Measurements from ENCODE around the gene TIGD2. TPM values are rescaled to one million over a fixed set of nuclear protein-coding genes. Genes with fewer than 3 reads are reported as not detected.

The TIGD2 gene
- total RNA-seq, 2 experiments from 2014 or later = 5.3 to 5.9 TPM

DNA sequence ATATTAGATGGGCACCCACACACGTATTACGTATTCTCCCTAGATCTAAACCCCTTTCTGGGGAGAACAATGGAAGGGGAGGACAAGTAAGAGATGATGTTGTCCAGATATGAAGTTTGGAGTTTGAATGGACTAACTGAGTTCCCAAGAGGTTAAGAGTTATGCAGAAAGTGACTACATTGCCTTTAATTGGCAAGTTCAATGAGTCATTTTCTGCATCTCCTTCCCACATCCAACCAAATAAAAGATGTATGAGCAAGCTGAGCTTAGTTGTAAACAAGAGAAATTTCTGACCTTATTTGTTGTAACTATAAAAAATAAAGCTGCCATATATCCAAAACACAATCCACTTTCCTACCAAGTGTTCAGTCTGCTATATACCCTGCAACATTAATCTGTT, 50.5 kb downstream of the TIGD2 start:
- Mint-ChIP-seq H3K9me3 (no peaks in the 10 kb centered on the region), H3K4me1 (peaks cover 2% of the 10 kb centered on the region), H3K36me3 (no peaks in the 10 kb centered on the region), H3K27me3 (peaks cover 31% of the 10 kb centered on the region), H3K27ac (no peak overlapping the region), H3K4me3 (no peak overlapping the region)
- POLR2A ChIA-PET = no interaction called here
- ATAC-seq (ENCODE audit: low read depth) (no peak), DNase-seq (no peak)

DNA sequence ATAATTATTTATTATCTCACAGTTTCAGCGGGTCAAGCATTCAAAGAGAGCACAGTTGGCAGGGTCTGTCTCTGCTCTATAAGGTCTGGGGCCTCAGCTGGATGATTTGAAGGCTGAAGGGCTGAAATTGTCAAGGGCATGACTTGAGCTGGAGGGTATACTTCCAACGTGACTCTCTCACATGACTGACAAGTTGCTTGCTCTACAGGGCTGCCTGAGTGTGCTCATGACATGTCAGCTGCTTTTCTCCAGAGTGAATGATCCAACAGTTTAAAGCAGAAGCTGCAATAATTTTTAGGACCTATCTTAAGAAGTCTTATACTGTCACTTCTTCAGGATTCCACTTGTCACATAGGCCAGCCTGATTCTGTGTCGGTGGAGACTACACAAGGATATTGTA, 51.2 kb downstream of the TIGD2 start:
- POLR2A ChIA-PET = no interaction called here
- DNase-seq (no peak), ATAC-seq (ENCODE audit: low read depth) (no peak)
- no peak overlapping the region for H3K27ac Mint-ChIP-seq
- H3K27me3 Mint-ChIP-seq = peaks cover 31% of the 10 kb centered on the region
- peaks cover 2% of the 10 kb centered on the region for H3K4me1 Mint-ChIP-seq
- H3K4me3 Mint-ChIP-seq = no peak overlapping the region
- no peaks in the 10 kb centered on the region for H3K36me3 Mint-ChIP-seq
- H3K9me3 Mint-ChIP-seq = no peaks in the 10 kb centered on the region

DNA sequence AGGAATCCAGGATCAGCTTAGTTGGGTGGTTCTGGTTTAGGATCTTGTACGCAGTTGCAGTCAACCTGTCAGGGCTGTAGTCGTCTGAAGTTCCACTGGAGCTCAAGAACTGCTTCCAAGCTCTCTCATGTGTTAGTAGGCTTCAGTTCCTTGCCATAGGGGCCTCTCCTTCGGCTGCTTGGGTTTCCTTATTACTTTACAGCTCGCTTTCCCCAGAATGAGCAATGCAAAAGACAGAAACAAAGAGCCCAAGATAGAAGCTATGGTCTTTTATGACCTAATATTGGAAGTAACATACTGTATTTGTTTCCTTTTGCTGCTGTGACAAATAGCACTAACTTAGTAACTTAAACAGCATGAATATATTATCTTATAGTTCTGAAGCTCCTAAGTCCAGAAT, 51.7 kb downstream of the TIGD2 start:
- Mint-ChIP-seq H3K9me3 (no peaks in the 10 kb centered on the region), H3K4me3 (no peak overlapping the region), H3K27ac (no peak overlapping the region), H3K27me3 (peaks cover 29% of the 10 kb centered on the region), H3K36me3 (no peaks in the 10 kb centered on the region), H3K4me1 (peaks cover 2% of the 10 kb centered on the region)
- ATAC-seq (ENCODE audit: low read depth) (no peak), DNase-seq (no peak)
- POLR2A ChIA-PET = no interaction called here

DNA sequence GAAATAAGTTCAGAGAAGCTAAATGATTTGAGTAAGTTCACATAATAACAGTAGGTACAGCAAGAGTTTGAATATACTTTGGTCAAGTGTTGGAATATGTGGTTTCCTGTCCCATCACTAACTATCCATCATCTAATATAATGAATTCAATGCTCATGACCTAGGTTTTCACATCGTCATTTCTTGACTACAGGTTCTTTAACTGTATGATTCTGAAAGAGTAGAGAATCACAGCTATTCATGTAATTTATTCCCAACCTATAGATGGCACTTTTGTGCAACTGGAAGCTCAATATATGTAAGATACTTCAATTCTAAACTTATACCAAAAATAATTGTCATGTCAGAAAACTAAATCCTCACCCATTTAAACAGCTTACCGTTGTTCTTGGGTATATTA, 53.1 kb downstream of the TIGD2 start:
- POLR2A ChIA-PET = no interaction called here
- H3K4me1 Mint-ChIP-seq = no peaks in the 10 kb centered on the region
- no peak for ATAC-seq (ENCODE audit: low read depth)

More for the DNA sequence above, 53.1 kb downstream of the TIGD2 start:
- no peaks in the 10 kb centered on the region for H3K36me3 Mint-ChIP-seq
- H3K27ac Mint-ChIP-seq = no peak overlapping the region
- no peak for DNase-seq
- H3K4me3 Mint-ChIP-seq = no peak overlapping the region
- H3K9me3 Mint-ChIP-seq = no peaks in the 10 kb centered on the region
- H3K27me3 Mint-ChIP-seq = peaks cover 28% of the 10 kb centered on the region

Other genes starting within 250 kb of the TIGD2 start
- gene FAM13A, start 54.3 kb upstream of the TIGD2 start, total RNA-seq = 10 to 100 TPM; 10.5 TPM
- 10 to 100 TPM; 23.9 to 25.5 TPM for gene GPRIN3, start 196.3 kb downstream of the TIGD2 start, total RNA-seq